IMR-90 (cell line): ENCODE measurements around the gene ART3. TPM values are rescaled to one million over a fixed set of nuclear protein-coding genes. Genes with fewer than 3 reads are reported as not detected.
"Not testable (repeated sequence)": the region's sequence is repeated elsewhere in the genome, so short reads cannot be mapped to it uniquely, and the experiment has no call there.

Source experiments
- ATAC-seq: fragments of 200-7000 bp; cut with Tn5 transposase; 2 replicates; pipeline ENCODE4 v1.9.1; 2020; ENCODE audit warnings: low read depth, mild to moderate bottlenecking, moderate library complexity
- BruUV-seq: library from RNA; stranded (reverse); fragments of 400-500 nt; replicated peaks from 2 replicates; lab custom pipeline; 2021; lab: Mats Ljungman, UMichigan
- CTCF ChIA-PET: fragments of 300-600 bp; formaldehyde crosslinking; extraction: SDS; loops from one replicate; lab custom pipeline; 2021; ENCODE audit warnings: antibody characterized with exemption; lab: Yijun Ruan, JAX
- POLR2A ChIA-PET: fragments of 300-600 bp; sonication (Branson Sonifier 250); formaldehyde crosslinking; loops from one replicate; lab custom pipeline; 2022; ENCODE audit warnings: antibody characterized with exemption; ENCODE audit not compliant: unreplicated experiment; lab: Charles Lee
- DNase-seq: peaks from one replicate; pipeline ENCODE4 v3.0.0; 2013
- H2AFZ ChIP-seq: replicated peaks from 2 replicates; pipeline ENCODE3; 2013; ENCODE audit warnings: low read length, mild to moderate bottlenecking; ENCODE audit not compliant: poor library complexity
- H2AK5ac ChIP-seq: 2 replicates; pipeline ENCODE4 v1.6.1; 2013; ENCODE audit warnings: low read depth, low read length, inconsistent platforms
- H2AK9ac ChIP-seq: replicated peaks from 2 replicates; pipeline ENCODE3; 2013; ENCODE audit warnings: mild to moderate bottlenecking, low read depth, low read length, moderate library complexity; ENCODE audit not compliant: poor library complexity
- H2BK120ac ChIP-seq: 2 replicates; pipeline ENCODE4 v1.6.1; 2013; ENCODE audit warnings: low read depth, low read length, inconsistent platforms
- H2BK15ac ChIP-seq: 3 replicates; pipeline ENCODE4 v1.6.1; 2013; ENCODE audit warnings: low read depth, low read length, inconsistent platforms
- H2BK20ac ChIP-seq: 2 replicates; pipeline ENCODE4 v1.6.1; 2013; ENCODE audit warnings: low read depth, mild to moderate bottlenecking, inconsistent platforms, low read length, moderate library complexity
- H2BK5ac ChIP-seq: 2 replicates; pipeline ENCODE4 v1.6.1; 2013; ENCODE audit warnings: mild to moderate bottlenecking, low read depth, low read length, inconsistent platforms; ENCODE audit not compliant: poor library complexity, severe bottlenecking
- H3K14ac ChIP-seq: replicated peaks from 2 replicates; pipeline ENCODE4 v1.6.1; 2013; ENCODE audit warnings: low read depth, low read length, inconsistent platforms
- H3K18ac ChIP-seq: 2 replicates; pipeline ENCODE4 v1.6.1; 2013; ENCODE audit warnings: low read depth, low read length, control low read depth
- H3K23ac ChIP-seq: 2 replicates; pipeline ENCODE4 v1.6.1; 2013; ENCODE audit warnings: low read depth, low read length, inconsistent platforms
- H3K27ac ChIP-seq: 2 replicates; pipeline ENCODE4 v1.5.1; 2013; ENCODE audit warnings: mild to moderate bottlenecking, control low read depth, low read length; ENCODE audit not compliant: insufficient read depth
- H3K27me3 ChIP-seq: 2 replicates; pipeline ENCODE4 v1.6.1; 2013; ENCODE audit warnings: low read length; ENCODE audit not compliant: control insufficient read depth, insufficient read depth
- H3K36me3 ChIP-seq: 2 replicates; pipeline ENCODE4 v1.6.1; 2013; ENCODE audit warnings: low read length, mixed read lengths; ENCODE audit not compliant: control insufficient read depth, insufficient read depth
- H3K4ac ChIP-seq: 2 replicates; pipeline ENCODE4 v1.6.1; 2013; ENCODE audit warnings: low read depth, low read length, inconsistent platforms
- H3K4me1 ChIP-seq: 2 replicates; pipeline ENCODE4 v1.6.1; 2013; ENCODE audit warnings: low read length, mixed read lengths; ENCODE audit not compliant: control insufficient read depth, insufficient read depth
- H3K4me2 ChIP-seq: 2 replicates; pipeline ENCODE4 v1.6.1; 2013; ENCODE audit warnings: low read depth, mild to moderate bottlenecking, control low read depth, low read length, moderate library complexity
- H3K4me3 ChIP-seq: 2 replicates; pipeline ENCODE4 v1.5.1; 2013; ENCODE audit warnings: low read depth, mild to moderate bottlenecking, control low read depth, low read length, moderate library complexity; ENCODE audit not compliant: insufficient read depth
- H3K56ac ChIP-seq: 2 replicates; pipeline ENCODE4 v1.6.1; 2013; ENCODE audit warnings: low read length, inconsistent platforms; ENCODE audit not compliant: insufficient read depth; ENCODE audit errors: extremely low read depth
- H3K79me1 ChIP-seq, 2 experiments: 2 replicates each; pipeline ENCODE4 v1.6.1; 2013; ENCODE audit warnings: low read length in 2 of 2, inconsistent platforms in 1 of 2, low read depth in 1 of 2
- H3K9ac ChIP-seq: 2 replicates; pipeline ENCODE4 v1.6.1; 2013; ENCODE audit warnings: low read depth, low read length, control low read depth
- H3K9me1 ChIP-seq: 2 replicates; pipeline ENCODE4 v1.6.1; 2013; ENCODE audit warnings: low read length, inconsistent platforms; ENCODE audit not compliant: insufficient read depth
- H3K9me3 ChIP-seq: 2 replicates; pipeline ENCODE4 v1.6.1; 2013; ENCODE audit warnings: low read length; ENCODE audit not compliant: control insufficient read depth, insufficient read depth
- H4K20me1 ChIP-seq: 2 replicates; pipeline ENCODE4 v1.6.1; 2013; ENCODE audit warnings: low read length, inconsistent platforms; ENCODE audit not compliant: insufficient read depth
- H4K5ac ChIP-seq: 2 replicates; pipeline ENCODE4 v1.6.1; 2013; ENCODE audit warnings: mild to moderate bottlenecking, low read depth, low read length, control low read depth
- H4K8ac ChIP-seq, 2 experiments: 2 replicates each; pipeline ENCODE4 v1.6.1; 2013; ENCODE audit warnings: low read depth in 2 of 2, low read length in 2 of 2, control low read depth in 1 of 2, inconsistent platforms in 1 of 2
- H4K91ac ChIP-seq: 2 replicates; pipeline ENCODE4 v1.6.1; 2013; ENCODE audit warnings: low read depth, low read length, inconsistent platforms; ENCODE audit not compliant: insufficient read depth
- WGBS, 2 experiments: methylation state at CpG; one replicate each; pipeline versions ENCODE4 v1.1.5 to v1.1.7; 2013; ENCODE audit warnings: missing lambda C conversion rate in 2 of 2; ENCODE audit not compliant: insufficient read length in 1 of 2; ENCODE audit errors: extremely low coverage in 2 of 2; 5-methylcytosine and 5-hydroxymethylcytosine counted together
- dilution Hi-C: fragments of 300-500 bp; cut with HindIII; formaldehyde crosslinking; loops from one replicate; pipeline ENCODE4 v1.14.3; 2018; ENCODE audit warnings: low sequenced_read_pairs; ENCODE audit not compliant: unreplicated experiment
- in situ Hi-C: fragments of 300-500 bp; cut with MboI; formaldehyde crosslinking; loops from 3 replicates; pipeline ENCODE4 v1.14.3; 2019; ENCODE audit warnings: low sequenced_read_pairs, inconsistent platforms, mixed read lengths
- intact Hi-C: fragments of 100-400 bp; cut with micrococcal nuclease; formaldehyde crosslinking; loops from 2 replicates; pipeline ENCODE4 v1.10.0; 2022
- polyA plus RNA-seq, 3 experiments: library from polyadenylated mRNA; depleted of rRNA; stranded (reverse); fragments of >200 nt; gene quantifications; 2 replicates each; pipeline ENCODE4 v1.2.3, GENCODE V29; 2012; ENCODE audit warnings: low replicate concordance in 1 of 3
- total RNA-seq: library from RNA; depleted of rRNA; stranded (reverse); fragments of >200 nt; gene quantifications from 2 replicates; pipeline ENCODE4 v1.2.3, GENCODE V29; 2012

The ART3 gene
- total and polyA plus RNA-seq, 2 of the 4 experiments (the other 2 are of a cell fraction), result 0.15 TPM; not detected in 1

GRCh38 chr4:76050560-76051050 lies 23.9 kb upstream of the ART3 start:
- H3K18ac ChIP-seq, H2BK120ac ChIP-seq, H3K4me2 ChIP-seq, H2AK5ac ChIP-seq, H4K5ac ChIP-seq, H2BK15ac ChIP-seq, H3K4me1 ChIP-seq, H2BK5ac ChIP-seq, ATAC-seq, intact Hi-C loops, H4K91ac ChIP-seq, H3K27me3 ChIP-seq, H2BK20ac ChIP-seq, CTCF ChIA-PET, H3K14ac ChIP-seq, H3K4me3 ChIP-seq, dilution Hi-C loops, H3K23ac ChIP-seq, H4K20me1 ChIP-seq, H3K56ac ChIP-seq, H4K8ac ChIP-seq, H3K9me1 ChIP-seq, H3K9ac ChIP-seq, H3K27ac ChIP-seq, H3K4ac ChIP-seq, H2AFZ ChIP-seq, H3K9me3 ChIP-seq, POLR2A ChIA-PET, DNase-seq, H3K79me1 ChIP-seq, H3K36me3 ChIP-seq, in situ Hi-C loops, H2AK9ac ChIP-seq, BruUV-seq: not testable (repeated sequence)
- 94% methylated on average over 15 of the region's 27 CpGs; no CpG with 5 or more reads in 1 of the 2 experiments for WGBS, 2 experiments
